ENCODE results near the gene SLC7A6.

Gene SLC7A6

GRCh38 chr16:68345958-68346635 is 81.8 kb downstream of the SLC7A6 start (continued):
- TF ChIP-seq TSHZ2 (CRISPR knock-in tag; IDR thresholded peaks at IDR 0.05): no peak

GRCh38 chr16:68346892-68347480 is 82.7 kb downstream of the SLC7A6 start:
- no peak for TF ChIP-seq RARB (CRISPR knock-in tag; IDR thresholded peaks at IDR 0.05)
- TF ChIP-seq PPARA (CRISPR knock-in tag; IDR thresholded peaks at IDR 0.05; ENCODE audit: borderline replicate concordance): no peak
- no peak for TF ChIP-seq BACH2 (CRISPR knock-in tag; IDR thresholded peaks at IDR 0.05; ENCODE audit: borderline replicate concordance)
- no peak for TF ChIP-seq ZNF565 (CRISPR knock-in tag; conservative IDR thresholded peaks at IDR 0.05; ENCODE audit: low read depth)
- no peak for TF ChIP-seq POU6F1 (CRISPR knock-in tag; IDR thresholded peaks at IDR 0.05; ENCODE audit: borderline replicate concordance, low read depth)
- TF ChIP-seq SNAI2 (CRISPR knock-in tag; IDR thresholded peaks at IDR 0.05): no peak
- TF ChIP-seq ZFP3 (CRISPR knock-in tag; IDR thresholded peaks at IDR 0.05): no peak
- TF ChIP-seq ZNF70 (CRISPR knock-in tag; IDR thresholded peaks at IDR 0.05): no peak
- no peak for TF ChIP-seq ISL1 (CRISPR knock-in tag; IDR thresholded peaks at IDR 0.05)
- TF ChIP-seq ARNTL (CRISPR knock-in tag; IDR thresholded peaks at IDR 0.05; ENCODE audit: borderline replicate concordance, low read depth): no peak
- TF ChIP-seq CSDC2 (CRISPR knock-in tag; IDR thresholded peaks at IDR 0.05): no peak
- TF ChIP-seq ZFP30 (CRISPR knock-in tag; IDR thresholded peaks at IDR 0.05): no peak
- ATAC-seq: no peak

- TF ChIP-seq ZFP3 (CRISPR knock-in tag; IDR thresholded peaks at IDR 0.05) (no peak), ZNF70 (CRISPR knock-in tag; IDR thresholded peaks at IDR 0.05) (no peak), ZNF8 (CRISPR knock-in tag; IDR thresholded peaks at IDR 0.05) (no peak), TOX (CRISPR knock-in tag; IDR thresholded peaks at IDR 0.05; ENCODE audit: borderline replicate concordance) (no peak), CREB5 (CRISPR knock-in tag; IDR thresholded peaks at IDR 0.05; ENCODE audit: low read depth) (no peak), ZC3H10 (CRISPR knock-in tag; IDR thresholded peaks at IDR 0.05) (no peak), TSHZ2 (CRISPR knock-in tag; IDR thresholded peaks at IDR 0.05) (no peak), ZNF565 (CRISPR knock-in tag; conservative IDR thresholded peaks at IDR 0.05; ENCODE audit: low read depth) (no peak), ISL1 (CRISPR knock-in tag; IDR thresholded peaks at IDR 0.05) (no peak), POU6F1 (CRISPR knock-in tag; IDR thresholded peaks at IDR 0.05; ENCODE audit: borderline replicate concordance, low read depth) (no peak), BACH2 (CRISPR knock-in tag; IDR thresholded peaks at IDR 0.05; ENCODE audit: borderline replicate concordance) (no peak), PPARA (CRISPR knock-in tag; IDR thresholded peaks at IDR 0.05; ENCODE audit: borderline replicate concordance) (no peak), ESRRG (CRISPR knock-in tag; IDR thresholded peaks at IDR 0.05) (no peak), ZFP30 (CRISPR knock-in tag; IDR thresholded peaks at IDR 0.05) (no peak), TCF4 (CRISPR knock-in tag; IDR thresholded peaks at IDR 0.05; ENCODE audit: borderline replicate concordance) (no peak), RARB (CRISPR knock-in tag; IDR thresholded peaks at IDR 0.05) (no peak), GLIS3 (CRISPR knock-in tag; IDR thresholded peaks at IDR 0.05) (no peak)
- TF ChIP-seq, protein P1, sequence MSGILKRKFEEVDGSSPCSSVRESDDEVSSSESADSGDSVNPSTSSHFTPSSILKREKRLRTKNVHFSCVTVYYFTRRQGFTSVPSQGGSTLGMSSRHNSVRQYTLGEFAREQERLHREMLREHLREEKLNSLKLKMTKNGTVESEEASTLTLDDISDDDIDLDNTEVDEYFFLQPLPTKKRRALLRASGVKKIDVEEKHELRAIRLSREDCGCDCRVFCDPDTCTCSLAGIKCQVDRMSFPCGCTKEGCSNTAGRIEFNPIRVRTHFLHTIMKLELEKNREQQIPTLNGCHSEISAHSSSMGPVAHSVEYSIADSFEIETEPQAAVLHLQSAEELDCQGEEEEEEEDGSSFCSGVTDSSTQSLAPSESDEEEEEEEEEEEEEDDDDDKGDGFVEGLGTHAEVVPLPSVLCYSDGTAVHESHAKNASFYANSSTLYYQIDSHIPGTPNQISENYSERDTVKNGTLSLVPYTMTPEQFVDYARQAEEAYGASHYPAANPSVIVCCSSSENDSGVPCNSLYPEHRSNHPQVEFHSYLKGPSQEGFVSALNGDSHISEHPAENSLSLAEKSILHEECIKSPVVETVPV (CRISPR knock-in tag; IDR thresholded peaks at IDR 0.05): no peak
- no peak for ATAC-seq
Observed at GRCh38 chr16:68347605-68348004, 83.3 kb downstream of the SLC7A6 start.

All from SK-N-SH treated with all-trans-retinoic acid at 6 μM for 48 hours (cell line).